ENCODE results near the gene RUBCNL. TPM values are rescaled to one million over a fixed set of nuclear protein-coding genes. Genes with fewer than 3 reads are reported as not detected.

The RUBCNL gene
- total and polyA plus RNA-seq, 2 experiments from 2014 or later: 4.2 to 5.9 TPM

DNA sequence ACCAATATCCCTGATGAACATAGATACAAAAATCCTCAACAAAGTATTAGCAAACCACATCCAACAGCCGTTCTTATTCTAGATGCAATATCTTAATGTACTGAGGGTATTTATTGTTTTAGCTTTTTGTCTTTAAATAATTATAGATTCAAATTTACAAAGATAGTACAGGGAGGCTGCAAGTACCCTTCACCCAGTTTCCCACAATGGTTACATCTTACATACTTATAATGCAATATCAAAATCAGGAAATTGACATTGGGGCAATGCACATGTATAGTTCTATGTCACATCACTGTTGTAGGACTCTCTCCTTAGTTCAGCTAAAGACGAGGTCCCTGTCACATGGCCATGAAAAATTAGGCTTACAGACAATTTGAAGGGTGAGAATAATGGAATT, 75.8 kb downstream of the RUBCNL start:
- Histone ChIP-seq H3K4me1 (ENCODE audit: insufficient read depth) (no peaks in the 10 kb centered on the region), H3K4me2 (no peak overlapping the region), H3K27me3 (ENCODE audit: insufficient read depth) (no peaks in the 10 kb centered on the region), H3K79me2 (replicated peaks; ENCODE audit: insufficient read depth) (no peaks in the 10 kb centered on the region), H2AFZ (peak overlapping the region; percentile 63; the same call in 1 of the 2 replicates), H3K27ac (ENCODE audit: low read depth) (no peak overlapping the region), H3K9me2 (ENCODE audit: insufficient read depth) (peaks cover 16% of the 10 kb centered on the region), H3K4me3 (no peak overlapping the region), H4K20me1 (replicated peaks; ENCODE audit: insufficient read depth) (no peaks in the 10 kb centered on the region), H3K36me3 (ENCODE audit: insufficient read depth) (no peaks in the 10 kb centered on the region; the same call in 1 of the 2 replicates), H3F3A (replicated peaks; ENCODE audit: low read depth) (no peaks in the 10 kb centered on the region)
- Mint-ChIP-seq H3K27ac (no peak overlapping the region), H3K36me3 (ENCODE audit: low read depth) (no peaks in the 10 kb centered on the region), H3K27me3 (ENCODE audit: insufficient read depth, low read depth, poor library complexity) (peaks cover 2% of the 10 kb centered on the region), H3K4me1 (no peaks in the 10 kb centered on the region), H3K9me3 (no peaks in the 10 kb centered on the region), H3K4me3 (no peak overlapping the region)
- DNase-seq (ENCODE audit: low spot score) (no peak), ATAC-seq (no peak)
- TF ChIP-seq STAT1 (IDR thresholded peaks at IDR 0.05; ENCODE audit: unreplicated experiment) (no peak), EZH2phosphoT487 (IDR thresholded peaks at IDR 0.05; ENCODE audit: unreplicated experiment) (no peak), JUNB (IDR thresholded peaks at IDR 0.05; ENCODE audit: unreplicated experiment) (no peak), POLR2AphosphoS5 (IDR thresholded peaks at IDR 0.05; ENCODE audit: low read depth) (no peak), EZH2 (IDR thresholded peaks at IDR 0.05; ENCODE audit: low read depth, unreplicated experiment) (no peak), NANOG (IDR thresholded peaks at IDR 0.05; ENCODE audit: borderline replicate concordance) (no peak), ZNF114 (CRISPR knock-in tag; IDR thresholded peaks at IDR 0.05) (no peak), ZNF331 (CRISPR knock-in tag; IDR thresholded peaks at IDR 0.05; ENCODE audit: low read depth) (no peak), CREB1 (CRISPR knock-in tag; IDR thresholded peaks at IDR 0.05; ENCODE audit: low read depth) (no peak)
- TF ChIP-seq, protein P1, sequence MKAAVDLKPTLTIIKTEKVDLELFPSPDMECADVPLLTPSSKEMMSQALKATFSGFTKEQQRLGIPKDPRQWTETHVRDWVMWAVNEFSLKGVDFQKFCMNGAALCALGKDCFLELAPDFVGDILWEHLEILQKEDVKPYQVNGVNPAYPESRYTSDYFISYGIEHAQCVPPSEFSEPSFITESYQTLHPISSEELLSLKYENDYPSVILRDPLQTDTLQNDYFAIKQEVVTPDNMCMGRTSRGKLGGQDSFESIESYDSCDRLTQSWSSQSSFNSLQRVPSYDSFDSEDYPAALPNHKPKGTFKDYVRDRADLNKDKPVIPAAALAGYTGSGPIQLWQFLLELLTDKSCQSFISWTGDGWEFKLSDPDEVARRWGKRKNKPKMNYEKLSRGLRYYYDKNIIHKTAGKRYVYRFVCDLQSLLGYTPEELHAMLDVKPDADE (IDR thresholded peaks at IDR 0.05): no peak
- TF ChIP-seq, protein P2, sequence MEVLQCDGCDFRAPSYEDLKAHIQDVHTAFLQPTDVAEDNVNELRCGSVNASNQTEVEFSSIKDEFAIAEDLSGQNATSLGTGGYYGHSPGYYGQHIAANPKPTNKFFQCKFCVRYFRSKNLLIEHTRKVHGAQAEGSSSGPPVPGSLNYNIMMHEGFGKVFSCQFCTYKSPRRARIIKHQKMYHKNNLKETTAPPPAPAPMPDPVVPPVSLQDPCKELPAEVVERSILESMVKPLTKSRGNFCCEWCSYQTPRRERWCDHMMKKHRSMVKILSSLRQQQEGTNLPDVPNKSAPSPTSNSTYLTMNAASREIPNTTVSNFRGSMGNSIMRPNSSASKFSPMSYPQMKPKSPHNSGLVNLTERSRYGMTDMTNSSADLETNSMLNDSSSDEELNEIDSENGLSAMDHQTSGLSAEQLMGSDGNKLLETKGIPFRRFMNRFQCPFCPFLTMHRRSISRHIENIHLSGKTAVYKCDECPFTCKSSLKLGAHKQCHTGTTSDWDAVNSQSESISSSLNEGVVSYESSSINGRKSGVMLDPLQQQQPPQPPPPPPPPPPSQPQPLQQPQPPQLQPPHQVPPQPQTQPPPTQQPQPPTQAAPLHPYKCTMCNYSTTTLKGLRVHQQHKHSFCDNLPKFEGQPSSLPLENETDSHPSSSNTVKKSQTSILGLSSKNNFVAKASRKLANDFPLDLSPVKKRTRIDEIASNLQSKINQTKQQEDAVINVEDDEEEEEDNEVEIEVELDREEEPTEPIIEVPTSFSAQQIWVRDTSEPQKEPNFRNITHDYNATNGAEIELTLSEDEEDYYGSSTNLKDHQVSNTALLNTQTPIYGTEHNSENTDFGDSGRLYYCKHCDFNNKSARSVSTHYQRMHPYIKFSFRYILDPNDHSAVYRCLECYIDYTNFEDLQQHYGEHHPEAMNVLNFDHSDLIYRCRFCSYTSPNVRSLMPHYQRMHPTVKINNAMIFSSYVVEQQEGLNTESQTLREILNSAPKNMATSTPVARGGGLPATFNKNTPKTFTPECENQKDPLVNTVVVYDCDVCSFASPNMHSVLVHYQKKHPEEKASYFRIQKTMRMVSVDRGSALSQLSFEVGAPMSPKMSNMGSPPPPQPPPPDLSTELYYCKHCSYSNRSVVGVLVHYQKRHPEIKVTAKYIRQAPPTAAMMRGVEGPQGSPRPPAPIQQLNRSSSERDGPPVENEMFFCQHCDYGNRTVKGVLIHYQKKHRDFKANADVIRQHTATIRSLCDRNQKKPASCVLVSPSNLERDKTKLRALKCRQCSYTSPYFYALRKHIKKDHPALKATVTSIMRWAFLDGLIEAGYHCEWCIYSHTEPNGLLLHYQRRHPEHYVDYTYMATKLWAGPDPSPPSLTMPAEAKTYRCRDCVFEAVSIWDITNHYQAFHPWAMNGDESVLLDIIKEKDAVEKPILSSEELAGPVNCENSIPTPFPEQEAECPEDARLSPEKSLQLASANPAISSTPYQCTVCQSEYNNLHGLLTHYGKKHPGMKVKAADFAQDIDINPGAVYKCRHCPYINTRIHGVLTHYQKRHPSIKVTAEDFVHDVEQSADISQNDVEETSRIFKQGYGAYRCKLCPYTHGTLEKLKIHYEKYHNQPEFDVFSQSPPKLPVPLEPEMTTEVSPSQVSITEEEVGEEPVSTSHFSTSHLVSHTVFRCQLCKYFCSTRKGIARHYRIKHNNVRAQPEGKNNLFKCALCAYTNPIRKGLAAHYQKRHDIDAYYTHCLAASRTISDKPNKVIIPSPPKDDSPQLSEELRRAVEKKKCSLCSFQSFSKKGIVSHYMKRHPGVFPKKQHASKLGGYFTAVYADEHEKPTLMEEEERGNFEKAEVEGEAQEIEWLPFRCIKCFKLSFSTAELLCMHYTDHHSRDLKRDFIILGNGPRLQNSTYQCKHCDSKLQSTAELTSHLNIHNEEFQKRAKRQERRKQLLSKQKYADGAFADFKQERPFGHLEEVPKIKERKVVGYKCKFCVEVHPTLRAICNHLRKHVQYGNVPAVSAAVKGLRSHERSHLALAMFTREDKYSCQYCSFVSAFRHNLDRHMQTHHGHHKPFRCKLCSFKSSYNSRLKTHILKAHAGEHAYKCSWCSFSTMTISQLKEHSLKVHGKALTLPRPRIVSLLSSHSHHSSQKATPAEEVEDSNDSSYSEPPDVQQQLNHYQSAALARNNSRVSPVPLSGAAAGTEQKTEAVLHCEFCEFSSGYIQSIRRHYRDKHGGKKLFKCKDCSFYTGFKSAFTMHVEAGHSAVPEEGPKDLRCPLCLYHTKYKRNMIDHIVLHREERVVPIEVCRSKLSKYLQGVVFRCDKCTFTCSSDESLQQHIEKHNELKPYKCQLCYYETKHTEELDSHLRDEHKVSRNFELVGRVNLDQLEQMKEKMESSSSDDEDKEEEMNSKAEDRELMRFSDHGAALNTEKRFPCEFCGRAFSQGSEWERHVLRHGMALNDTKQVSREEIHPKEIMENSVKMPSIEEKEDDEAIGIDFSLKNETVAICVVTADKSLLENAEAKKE (CRISPR knock-in tag; IDR thresholded peaks at IDR 0.05): no peak
- TF ChIP-seq, protein P3, sequence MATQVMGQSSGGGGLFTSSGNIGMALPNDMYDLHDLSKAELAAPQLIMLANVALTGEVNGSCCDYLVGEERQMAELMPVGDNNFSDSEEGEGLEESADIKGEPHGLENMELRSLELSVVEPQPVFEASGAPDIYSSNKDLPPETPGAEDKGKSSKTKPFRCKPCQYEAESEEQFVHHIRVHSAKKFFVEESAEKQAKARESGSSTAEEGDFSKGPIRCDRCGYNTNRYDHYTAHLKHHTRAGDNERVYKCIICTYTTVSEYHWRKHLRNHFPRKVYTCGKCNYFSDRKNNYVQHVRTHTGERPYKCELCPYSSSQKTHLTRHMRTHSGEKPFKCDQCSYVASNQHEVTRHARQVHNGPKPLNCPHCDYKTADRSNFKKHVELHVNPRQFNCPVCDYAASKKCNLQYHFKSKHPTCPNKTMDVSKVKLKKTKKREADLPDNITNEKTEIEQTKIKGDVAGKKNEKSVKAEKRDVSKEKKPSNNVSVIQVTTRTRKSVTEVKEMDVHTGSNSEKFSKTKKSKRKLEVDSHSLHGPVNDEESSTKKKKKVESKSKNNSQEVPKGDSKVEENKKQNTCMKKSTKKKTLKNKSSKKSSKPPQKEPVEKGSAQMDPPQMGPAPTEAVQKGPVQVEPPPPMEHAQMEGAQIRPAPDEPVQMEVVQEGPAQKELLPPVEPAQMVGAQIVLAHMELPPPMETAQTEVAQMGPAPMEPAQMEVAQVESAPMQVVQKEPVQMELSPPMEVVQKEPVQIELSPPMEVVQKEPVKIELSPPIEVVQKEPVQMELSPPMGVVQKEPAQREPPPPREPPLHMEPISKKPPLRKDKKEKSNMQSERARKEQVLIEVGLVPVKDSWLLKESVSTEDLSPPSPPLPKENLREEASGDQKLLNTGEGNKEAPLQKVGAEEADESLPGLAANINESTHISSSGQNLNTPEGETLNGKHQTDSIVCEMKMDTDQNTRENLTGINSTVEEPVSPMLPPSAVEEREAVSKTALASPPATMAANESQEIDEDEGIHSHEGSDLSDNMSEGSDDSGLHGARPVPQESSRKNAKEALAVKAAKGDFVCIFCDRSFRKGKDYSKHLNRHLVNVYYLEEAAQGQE (IDR thresholded peaks at IDR 0.05; ENCODE audit: unreplicated experiment): no peak
- TF ChIP-seq, protein P4, sequence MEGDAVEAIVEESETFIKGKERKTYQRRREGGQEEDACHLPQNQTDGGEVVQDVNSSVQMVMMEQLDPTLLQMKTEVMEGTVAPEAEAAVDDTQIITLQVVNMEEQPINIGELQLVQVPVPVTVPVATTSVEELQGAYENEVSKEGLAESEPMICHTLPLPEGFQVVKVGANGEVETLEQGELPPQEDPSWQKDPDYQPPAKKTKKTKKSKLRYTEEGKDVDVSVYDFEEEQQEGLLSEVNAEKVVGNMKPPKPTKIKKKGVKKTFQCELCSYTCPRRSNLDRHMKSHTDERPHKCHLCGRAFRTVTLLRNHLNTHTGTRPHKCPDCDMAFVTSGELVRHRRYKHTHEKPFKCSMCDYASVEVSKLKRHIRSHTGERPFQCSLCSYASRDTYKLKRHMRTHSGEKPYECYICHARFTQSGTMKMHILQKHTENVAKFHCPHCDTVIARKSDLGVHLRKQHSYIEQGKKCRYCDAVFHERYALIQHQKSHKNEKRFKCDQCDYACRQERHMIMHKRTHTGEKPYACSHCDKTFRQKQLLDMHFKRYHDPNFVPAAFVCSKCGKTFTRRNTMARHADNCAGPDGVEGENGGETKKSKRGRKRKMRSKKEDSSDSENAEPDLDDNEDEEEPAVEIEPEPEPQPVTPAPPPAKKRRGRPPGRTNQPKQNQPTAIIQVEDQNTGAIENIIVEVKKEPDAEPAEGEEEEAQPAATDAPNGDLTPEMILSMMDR (conservative IDR thresholded peaks at IDR 0.05; ENCODE audit: low read depth in 2 of 2): no peak
